A673 (cell line): ENCODE measurements around the gene SAMD11.

Source experiments
- EZH2 ChIP-seq: fragments of 200-600 bp; sonication (generic); IDR thresholded peaks from 2 replicates; pipeline ENCODE4 v1.6.1; 2017; ENCODE audit warnings: borderline replicate concordance, low read depth, mild to moderate bottlenecking, mixed read lengths, antibody characterized with exemption, low read length; ENCODE audit not compliant: poor library complexity, severe bottlenecking
- TF ChIP-seq, protein P1 (sequence below): fragments of 300-800, 200-600 bp; sonication (generic); conservative IDR thresholded peaks from 2 replicates; pipeline ENCODE4 v1.5.1; 2017; ENCODE audit warnings: low read depth, mild to moderate bottlenecking, antibody characterized with exemption, low read length, moderate library complexity, mixed read lengths

DNA sequence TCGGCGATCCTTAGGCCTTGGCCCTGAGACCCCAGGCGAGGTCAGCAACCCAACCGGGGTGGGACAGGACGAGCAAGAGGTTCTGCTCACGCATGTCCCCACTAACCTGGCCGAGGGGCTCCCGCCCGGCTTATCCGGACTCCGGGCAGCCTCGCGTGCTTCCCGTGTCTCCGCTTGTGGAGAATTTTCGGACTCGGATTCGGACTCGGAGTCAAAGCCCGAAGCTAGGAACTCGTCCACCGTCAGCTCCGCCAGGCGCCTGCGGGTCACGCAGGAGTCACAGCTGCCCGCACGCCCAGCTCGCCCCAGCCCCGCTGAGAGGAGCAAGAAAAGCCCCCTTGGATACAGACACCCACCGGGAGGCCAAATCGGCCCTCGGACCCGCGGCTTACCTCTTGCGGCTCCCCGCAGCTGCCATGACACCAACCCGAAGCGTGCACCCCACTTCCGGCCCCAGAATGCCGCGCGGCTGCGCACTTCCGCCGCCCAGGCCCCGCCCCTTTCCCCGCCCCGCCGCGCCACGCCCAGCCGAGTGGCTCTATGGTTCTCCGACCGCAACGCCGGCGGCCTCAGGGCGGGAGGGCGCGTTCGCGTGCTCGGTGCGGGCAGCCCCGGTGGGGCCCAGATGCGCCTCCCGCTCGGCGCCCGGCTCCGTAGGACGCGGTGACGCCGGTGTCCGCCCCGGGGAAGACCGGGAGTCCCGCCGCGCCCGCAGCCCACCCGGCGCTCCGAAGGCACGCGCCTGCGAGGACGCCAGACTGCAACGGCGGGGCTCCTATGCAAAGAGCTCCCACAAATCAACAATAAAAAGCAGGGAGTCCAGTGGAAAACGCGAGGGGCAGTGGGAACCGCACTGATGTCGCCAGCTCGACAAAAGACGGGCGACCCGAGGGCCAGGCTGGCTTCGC lies 35.4 kb downstream of the SAMD11 start, which contains the start of gene NOC2L:
- TF ChIP-seq EZH2 = no peak
- TF ChIP-seq, protein P1, sequence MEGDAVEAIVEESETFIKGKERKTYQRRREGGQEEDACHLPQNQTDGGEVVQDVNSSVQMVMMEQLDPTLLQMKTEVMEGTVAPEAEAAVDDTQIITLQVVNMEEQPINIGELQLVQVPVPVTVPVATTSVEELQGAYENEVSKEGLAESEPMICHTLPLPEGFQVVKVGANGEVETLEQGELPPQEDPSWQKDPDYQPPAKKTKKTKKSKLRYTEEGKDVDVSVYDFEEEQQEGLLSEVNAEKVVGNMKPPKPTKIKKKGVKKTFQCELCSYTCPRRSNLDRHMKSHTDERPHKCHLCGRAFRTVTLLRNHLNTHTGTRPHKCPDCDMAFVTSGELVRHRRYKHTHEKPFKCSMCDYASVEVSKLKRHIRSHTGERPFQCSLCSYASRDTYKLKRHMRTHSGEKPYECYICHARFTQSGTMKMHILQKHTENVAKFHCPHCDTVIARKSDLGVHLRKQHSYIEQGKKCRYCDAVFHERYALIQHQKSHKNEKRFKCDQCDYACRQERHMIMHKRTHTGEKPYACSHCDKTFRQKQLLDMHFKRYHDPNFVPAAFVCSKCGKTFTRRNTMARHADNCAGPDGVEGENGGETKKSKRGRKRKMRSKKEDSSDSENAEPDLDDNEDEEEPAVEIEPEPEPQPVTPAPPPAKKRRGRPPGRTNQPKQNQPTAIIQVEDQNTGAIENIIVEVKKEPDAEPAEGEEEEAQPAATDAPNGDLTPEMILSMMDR = no peak
